GM12874 (cell line): ENCODE results near the gene SH3GLB2.

ENCODE experiments used
- TF ChIP-seq, protein P1 (sequence below): IDR thresholded peaks from 2 replicates; pipeline ENCODE4 v1.5.1; 2011; ENCODE audit warnings: low read depth, mild to moderate bottlenecking, control low read depth, low read length, moderate library complexity; ENCODE audit not compliant: insufficient read depth

SH3GLB2 gene

DNA sequence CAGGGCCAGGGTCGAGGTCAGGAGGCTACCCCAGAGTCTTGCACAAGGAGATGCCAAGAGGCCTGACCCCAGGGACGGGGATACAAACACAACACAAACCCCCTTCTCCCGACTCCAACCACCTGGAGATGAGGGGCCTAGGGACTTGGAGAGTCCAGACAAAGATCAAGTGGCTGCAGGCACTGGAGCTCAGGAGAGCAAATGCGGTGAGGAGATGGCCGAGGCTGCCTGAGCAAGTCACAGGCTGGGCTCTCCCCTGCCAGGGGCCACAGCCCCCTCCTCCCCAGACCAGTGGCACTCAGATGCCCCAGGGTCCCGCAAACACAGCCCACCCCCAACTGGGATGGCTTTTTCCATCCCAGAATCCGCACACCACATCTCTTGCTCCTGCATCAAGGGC, 15.8 kb downstream of the SH3GLB2 start:
- TF ChIP-seq, protein P1, sequence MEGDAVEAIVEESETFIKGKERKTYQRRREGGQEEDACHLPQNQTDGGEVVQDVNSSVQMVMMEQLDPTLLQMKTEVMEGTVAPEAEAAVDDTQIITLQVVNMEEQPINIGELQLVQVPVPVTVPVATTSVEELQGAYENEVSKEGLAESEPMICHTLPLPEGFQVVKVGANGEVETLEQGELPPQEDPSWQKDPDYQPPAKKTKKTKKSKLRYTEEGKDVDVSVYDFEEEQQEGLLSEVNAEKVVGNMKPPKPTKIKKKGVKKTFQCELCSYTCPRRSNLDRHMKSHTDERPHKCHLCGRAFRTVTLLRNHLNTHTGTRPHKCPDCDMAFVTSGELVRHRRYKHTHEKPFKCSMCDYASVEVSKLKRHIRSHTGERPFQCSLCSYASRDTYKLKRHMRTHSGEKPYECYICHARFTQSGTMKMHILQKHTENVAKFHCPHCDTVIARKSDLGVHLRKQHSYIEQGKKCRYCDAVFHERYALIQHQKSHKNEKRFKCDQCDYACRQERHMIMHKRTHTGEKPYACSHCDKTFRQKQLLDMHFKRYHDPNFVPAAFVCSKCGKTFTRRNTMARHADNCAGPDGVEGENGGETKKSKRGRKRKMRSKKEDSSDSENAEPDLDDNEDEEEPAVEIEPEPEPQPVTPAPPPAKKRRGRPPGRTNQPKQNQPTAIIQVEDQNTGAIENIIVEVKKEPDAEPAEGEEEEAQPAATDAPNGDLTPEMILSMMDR: no peak

DNA sequence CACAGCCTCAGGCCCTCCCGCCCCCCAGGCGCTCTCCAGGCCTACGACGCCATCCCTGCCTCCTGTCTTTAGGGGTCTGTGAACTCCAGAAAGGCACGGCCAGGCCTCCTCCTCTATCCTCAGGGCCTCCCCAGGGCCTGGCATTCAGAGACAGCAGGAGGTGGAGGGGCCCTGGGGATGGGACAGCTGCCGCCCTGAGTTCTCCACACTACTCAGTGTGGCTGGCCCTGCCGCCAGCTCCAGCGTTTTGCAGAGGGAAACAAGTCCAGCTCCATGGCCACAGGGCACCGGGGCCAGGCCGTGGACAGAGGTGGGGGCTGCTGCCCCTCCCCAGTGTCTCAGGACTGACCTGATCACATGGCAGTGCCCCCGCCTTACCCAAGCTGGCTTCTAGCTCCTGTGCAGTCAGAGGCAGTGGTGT, 16.4 kb downstream of the SH3GLB2 start:
- TF ChIP-seq, protein P1: no peak

DNA sequence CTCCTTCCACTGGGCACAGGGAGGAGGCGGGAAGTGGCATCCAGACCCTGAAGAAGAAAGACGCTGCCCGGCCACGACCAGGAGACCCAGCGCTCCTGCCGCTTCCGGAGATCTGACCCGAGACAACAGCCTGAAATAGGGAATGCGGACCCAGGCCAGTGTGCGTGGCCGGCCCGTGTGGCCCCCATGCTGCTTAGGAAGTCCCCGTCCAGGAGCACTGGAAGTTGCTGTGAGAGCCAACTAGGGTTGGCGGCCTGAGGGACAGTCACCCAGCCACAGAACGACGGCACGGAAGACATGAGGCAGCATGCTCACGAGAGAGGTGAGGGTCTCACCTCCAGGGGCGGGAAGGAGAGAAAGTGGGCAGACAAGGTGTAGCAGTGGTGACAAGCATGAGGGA, 17.0 kb downstream of the SH3GLB2 start:
- TF ChIP-seq, protein P1: no peak

DNA sequence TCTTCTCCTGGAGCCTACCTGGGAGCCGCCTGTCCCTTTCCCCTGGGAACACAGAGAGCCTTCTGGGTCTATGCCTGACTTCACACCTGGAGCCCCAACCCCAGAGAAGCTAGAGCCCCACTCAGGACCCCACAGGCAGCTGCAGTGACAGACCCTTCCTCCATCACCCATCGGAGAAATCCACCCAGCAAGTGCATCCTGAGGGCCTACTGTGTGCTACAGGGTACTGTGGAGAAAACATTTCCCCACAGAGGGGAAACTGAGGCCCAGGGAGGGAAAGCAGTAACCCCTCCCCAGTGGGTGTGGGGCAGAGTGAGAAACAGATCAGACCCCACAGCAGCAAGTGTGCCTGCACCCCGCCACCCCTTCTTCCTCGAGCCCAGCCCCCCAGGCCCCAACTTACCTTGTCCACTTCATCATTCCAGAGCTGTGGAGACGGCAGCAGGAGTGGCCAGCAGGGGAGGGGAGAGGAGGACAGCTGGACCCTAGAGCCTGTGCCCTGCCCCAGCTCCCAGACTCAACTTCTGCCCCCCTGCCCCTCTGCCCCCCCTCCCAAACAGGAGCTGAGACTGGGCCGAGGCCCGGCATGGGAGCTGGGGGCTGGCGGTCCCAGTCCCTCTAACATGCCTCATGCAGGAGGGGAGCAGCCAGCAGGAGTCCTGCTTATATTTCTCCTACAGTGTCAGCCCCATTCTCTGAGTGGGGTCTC, 17.7 kb downstream of the SH3GLB2 start:
- TF ChIP-seq, protein P1: no peak

DNA sequence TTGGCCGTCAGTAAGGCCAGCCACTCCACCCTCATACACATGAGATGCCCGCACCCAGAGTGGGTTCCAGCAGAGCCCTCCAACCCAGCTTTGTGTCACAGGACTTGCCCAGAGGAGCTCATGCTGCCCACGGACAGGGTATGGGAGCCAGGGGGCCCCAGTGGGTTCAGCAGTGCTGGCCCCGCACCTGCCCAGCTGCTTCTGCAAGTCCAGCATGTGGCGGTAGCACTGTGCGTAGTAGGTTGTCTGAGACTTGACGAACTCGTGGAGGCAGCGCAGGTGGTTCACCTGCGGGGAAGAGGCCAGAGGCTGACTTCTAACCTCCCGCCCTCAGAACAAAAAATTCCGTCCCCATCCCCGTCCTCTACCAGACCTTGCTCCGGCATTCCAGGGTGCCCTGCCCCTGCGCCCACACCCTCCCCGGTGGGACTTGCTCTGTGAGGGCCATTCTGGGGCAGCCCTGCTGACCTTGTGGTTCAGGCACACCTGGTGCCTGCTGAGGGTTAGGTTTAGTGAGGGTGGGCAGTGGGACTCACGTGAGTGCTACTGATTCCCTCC, 18.5 kb downstream of the SH3GLB2 start:
- TF ChIP-seq, protein P1: no peak

DNA sequence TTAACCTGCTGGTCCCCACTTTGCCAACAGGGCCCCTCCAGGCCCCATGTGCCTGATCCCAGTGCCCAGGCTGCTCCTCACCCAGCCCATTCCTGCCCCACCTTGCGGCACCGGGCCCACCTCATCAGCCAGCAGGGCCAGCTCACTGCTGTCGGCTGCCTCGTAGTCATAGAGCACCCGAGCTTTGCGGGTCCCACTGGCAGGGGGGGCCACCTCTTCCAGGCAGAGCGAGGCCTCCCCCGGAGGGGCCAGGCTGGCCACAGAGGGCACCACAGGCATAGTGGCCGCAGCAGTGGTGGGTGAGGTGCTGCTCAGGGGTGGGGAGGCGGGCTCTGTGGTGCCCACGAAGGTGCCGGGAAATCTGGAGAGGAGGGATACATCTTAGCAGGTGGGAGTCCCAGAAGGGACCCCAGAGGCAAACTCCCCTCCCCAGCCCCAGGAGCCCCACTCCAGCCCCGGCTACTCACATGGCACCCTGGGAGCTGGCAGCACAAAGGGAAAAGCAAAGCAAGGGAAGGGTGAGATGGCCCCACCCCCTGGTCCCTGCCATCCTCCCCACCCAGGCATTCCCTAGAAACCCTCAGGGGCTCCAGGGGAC, 19.0 kb downstream of the SH3GLB2 start:
- TF ChIP-seq, protein P1: no peak

DNA sequence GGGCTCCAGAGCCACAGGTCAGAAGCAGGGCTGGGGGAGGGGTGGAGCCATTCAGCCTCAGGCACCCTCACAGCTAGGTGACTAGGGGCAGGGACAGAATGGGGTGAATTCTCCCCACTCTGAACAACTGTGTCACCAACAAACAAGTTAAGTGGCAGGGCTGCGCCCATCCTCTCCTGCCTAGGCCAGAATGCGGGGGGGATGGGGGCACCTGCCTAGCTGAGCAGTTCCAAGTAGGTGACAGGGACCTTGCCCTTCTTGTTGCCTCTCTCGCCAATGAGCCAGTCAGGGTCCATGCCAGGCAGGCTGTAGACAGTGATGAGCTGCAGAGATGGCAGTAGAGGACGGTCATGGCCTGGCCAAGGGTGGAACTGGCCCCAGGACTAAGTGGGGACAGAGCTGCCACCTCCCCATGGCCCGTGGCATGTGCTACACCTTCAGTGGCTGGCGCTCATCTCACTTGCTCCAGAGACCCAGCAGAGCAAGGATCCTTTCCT, 19.6 kb downstream of the SH3GLB2 start:
- TF ChIP-seq, protein P1: no peak
